ENCODE data around the gene CCR5.

DNA sequence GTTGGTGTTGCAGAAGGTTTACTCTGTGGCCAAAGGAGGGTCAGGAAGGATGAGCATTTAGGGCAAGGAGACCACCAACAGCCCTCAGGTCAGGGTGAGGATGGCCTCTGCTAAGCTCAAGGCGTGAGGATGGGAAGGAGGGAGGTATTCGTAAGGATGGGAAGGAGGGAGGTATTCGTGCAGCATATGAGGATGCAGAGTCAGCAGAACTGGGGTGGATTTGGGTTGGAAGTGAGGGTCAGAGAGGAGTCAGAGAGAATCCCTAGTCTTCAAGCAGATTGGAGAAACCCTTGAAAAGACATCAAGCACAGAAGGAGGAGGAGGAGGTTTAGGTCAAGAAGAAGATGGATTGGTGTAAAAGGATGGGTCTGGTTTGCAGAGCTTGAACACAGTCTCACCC, 4.0 kb downstream of the CCR5 start:
- TF ChIP-seq CTCF (conservative IDR thresholded peaks at IDR 0.05) (no peak), ZFX (IDR thresholded peaks at IDR 0.05) (no peak)
